Measurements from ENCODE around the gene KRTAP5-6.

DNA sequence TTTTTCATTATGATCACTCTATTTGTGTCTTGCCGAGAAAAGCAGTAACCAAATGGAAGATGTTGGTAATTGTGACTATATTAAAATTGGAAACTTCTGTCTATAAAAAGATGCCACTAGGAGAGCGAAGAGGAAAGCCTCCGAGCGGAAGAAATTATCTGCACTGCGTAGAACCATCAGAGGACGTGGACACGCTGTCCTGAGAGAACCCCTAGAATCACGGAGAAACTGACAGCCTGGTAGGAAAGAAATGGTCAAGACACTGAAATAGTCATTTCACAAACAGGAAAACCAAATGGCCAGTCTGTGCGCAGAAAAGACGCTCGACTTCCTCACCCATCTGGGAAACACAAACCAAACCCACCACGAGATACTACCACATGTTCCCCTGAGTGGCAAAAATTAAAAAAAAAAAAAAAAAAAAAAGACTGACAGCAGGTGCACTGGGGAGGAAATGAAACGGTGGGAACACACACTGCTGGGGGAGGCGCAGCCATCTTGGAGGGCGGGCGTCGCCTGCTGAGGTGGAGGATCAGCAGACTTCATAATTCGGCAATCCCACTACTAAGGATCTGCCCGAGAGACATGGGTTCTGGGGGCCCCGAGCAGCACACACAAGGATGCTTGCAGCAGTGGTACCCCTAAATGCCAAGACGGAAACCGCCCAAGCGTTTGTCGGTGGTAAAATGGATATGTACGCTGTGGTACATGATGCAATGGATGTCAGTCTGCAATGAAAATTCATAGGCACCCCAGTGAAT, 32.1 kb downstream of the KRTAP5-6 start:
- no peak for TF ChIP-seq JUN (IDR thresholded peaks at IDR 0.05)
- no peak for TF ChIP-seq FOSB (CRISPR knock-in tag; IDR thresholded peaks at IDR 0.05)
- TF ChIP-seq, protein P1, sequence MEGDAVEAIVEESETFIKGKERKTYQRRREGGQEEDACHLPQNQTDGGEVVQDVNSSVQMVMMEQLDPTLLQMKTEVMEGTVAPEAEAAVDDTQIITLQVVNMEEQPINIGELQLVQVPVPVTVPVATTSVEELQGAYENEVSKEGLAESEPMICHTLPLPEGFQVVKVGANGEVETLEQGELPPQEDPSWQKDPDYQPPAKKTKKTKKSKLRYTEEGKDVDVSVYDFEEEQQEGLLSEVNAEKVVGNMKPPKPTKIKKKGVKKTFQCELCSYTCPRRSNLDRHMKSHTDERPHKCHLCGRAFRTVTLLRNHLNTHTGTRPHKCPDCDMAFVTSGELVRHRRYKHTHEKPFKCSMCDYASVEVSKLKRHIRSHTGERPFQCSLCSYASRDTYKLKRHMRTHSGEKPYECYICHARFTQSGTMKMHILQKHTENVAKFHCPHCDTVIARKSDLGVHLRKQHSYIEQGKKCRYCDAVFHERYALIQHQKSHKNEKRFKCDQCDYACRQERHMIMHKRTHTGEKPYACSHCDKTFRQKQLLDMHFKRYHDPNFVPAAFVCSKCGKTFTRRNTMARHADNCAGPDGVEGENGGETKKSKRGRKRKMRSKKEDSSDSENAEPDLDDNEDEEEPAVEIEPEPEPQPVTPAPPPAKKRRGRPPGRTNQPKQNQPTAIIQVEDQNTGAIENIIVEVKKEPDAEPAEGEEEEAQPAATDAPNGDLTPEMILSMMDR (IDR thresholded peaks at IDR 0.05) = no peak
- TF ChIP-seq, protein P2, sequence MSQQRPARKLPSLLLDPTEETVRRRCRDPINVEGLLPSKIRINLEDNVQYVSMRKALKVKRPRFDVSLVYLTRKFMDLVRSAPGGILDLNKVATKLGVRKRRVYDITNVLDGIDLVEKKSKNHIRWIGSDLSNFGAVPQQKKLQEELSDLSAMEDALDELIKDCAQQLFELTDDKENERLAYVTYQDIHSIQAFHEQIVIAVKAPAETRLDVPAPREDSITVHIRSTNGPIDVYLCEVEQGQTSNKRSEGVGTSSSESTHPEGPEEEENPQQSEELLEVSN (IDR thresholded peaks at IDR 0.05; ENCODE audit: borderline replicate concordance, low read depth) = no peak
- TF ChIP-seq EP300 (IDR thresholded peaks at IDR 0.05) = no peak
- TF ChIP-seq, protein P3, sequence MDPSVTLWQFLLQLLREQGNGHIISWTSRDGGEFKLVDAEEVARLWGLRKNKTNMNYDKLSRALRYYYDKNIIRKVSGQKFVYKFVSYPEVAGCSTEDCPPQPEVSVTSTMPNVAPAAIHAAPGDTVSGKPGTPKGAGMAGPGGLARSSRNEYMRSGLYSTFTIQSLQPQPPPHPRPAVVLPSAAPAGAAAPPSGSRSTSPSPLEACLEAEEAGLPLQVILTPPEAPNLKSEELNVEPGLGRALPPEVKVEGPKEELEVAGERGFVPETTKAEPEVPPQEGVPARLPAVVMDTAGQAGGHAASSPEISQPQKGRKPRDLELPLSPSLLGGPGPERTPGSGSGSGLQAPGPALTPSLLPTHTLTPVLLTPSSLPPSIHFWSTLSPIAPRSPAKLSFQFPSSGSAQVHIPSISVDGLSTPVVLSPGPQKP (IDR thresholded peaks at IDR 0.05; ENCODE audit: low read depth, low read length) = no peak
- no peak for TF ChIP-seq POLR2A (IDR thresholded peaks at IDR 0.05; ENCODE audit: low read length)
- TF ChIP-seq, protein P4, sequence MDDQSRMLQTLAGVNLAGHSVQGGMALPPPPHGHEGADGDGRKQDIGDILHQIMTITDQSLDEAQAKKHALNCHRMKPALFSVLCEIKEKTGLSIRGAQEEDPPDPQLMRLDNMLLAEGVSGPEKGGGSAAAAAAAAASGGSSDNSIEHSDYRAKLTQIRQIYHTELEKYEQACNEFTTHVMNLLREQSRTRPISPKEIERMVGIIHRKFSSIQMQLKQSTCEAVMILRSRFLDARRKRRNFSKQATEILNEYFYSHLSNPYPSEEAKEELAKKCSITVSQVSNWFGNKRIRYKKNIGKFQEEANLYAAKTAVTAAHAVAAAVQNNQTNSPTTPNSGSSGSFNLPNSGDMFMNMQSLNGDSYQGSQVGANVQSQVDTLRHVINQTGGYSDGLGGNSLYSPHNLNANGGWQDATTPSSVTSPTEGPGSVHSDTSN (IDR thresholded peaks at IDR 0.05) = no peak
- no peak for TF ChIP-seq HOXA7 (CRISPR knock-in tag; IDR thresholded peaks at IDR 0.05)
- no peak for TF ChIP-seq MAZ (IDR thresholded peaks at IDR 0.05; ENCODE audit: borderline replicate concordance, low read depth, low read length)
- TF ChIP-seq HEYL (CRISPR knock-in tag; IDR thresholded peaks at IDR 0.05) = no peak
- no peak for TF ChIP-seq ZNF302 (CRISPR knock-in tag; IDR thresholded peaks at IDR 0.05)
- TF ChIP-seq ESRRA (IDR thresholded peaks at IDR 0.05; ENCODE audit: borderline replicate concordance, low read length) = no peak

All from A549 (cell line).